ENCODE results near the gene SPATA32. TPM values are rescaled to one million over a fixed set of nuclear protein-coding genes. Genes with fewer than 3 reads are reported as not detected.
A peak's percentile ranks its signal among the peaks of the same experiment; 100 is the strongest.

SPATA32 gene
- total RNA-seq, 1 experiment from 2014 or later: 0.15 TPM

DNA sequence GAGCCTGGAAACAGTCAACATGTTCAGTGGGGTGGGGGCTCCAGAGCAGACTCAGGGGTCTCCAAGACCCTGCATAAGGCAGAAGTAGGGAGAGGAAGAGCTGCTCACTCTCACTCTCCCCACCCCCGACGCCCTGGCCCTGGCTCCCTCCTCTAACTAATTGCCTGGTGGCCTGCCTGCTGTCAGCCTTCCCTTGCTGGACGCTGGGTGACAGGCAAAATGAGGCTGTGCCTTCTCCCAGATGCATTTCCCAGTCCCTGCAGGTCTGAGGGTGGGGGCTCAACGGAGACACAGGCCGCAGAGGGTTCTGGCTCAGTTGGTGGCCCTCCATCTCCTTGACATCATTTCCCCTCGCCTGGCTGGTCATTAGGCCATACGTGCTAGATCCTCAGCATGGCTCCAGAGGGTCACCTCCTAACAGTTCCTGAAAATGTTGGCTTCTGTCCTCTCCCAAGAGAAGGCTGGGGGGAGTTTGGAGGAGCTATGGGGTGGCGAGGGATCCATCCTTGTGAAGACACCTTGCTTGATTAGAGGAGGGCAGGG, 38.8 kb downstream of the SPATA32 start:
- RAD21 ChIA-PET (ENCODE audit: low non-redundant PET in 1 of 2, low total read pairs in 2 of 2, uncharacterized antibody in 2 of 2, unreplicated experiment in 2 of 2): no interaction called here
- DNase-seq (ENCODE audit: low read depth, low spot score) (no peak), ATAC-seq (no peak)
- peak overlapping the region; percentile 89 for H3K4me2 ChIP-seq (ENCODE audit: low read length)
- TSS peak; percentile 53 for BruUV-seq (replicated peaks)
- H3K4me1 ChIP-seq (ENCODE audit: control insufficient read depth in 1 of 2, insufficient read depth in 2 of 2, low read length in 2 of 2): peaks cover 3 to 63% of the 10 kb centered on the region in 2 experiments; a peak in 3 of 4 replicates
- TF ChIP-seq, protein P1, sequence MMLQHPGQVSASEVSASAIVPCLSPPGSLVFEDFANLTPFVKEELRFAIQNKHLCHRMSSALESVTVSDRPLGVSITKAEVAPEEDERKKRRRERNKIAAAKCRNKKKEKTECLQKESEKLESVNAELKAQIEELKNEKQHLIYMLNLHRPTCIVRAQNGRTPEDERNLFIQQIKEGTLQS (IDR thresholded peaks at IDR 0.05): no peak
- no peak for TF ChIP-seq ELF1 (IDR thresholded peaks at IDR 0.05; ENCODE audit: borderline replicate concordance, low read depth)
- no peak for TF ChIP-seq REST (IDR thresholded peaks at IDR 0.05; ENCODE audit: low read depth)
- no peak for TF ChIP-seq CTCF (IDR thresholded peaks at IDR 0.05 in 2 of 3, conservative IDR thresholded peaks at IDR 0.05 in 1 of 3; ENCODE audit: borderline replicate concordance in 1 of 3, insufficient read depth in 1 of 3, low read depth in 2 of 3, low read length in 2 of 3)
- TF ChIP-seq ZFX (IDR thresholded peaks at IDR 0.05): no peak
- no peak for TF ChIP-seq EZH2phosphoT487 (IDR thresholded peaks at IDR 0.05; ENCODE audit: borderline replicate concordance)
- no peak for TF ChIP-seq CBX3 (IDR thresholded peaks at IDR 0.05; ENCODE audit: low read depth)
- TF ChIP-seq YY1 (IDR thresholded peaks at IDR 0.05; ENCODE audit: extremely low read depth, insufficient replicate concordance, low read depth, low read length): no peak
- no peaks in the 10 kb centered on the region for H3K9me3 ChIP-seq (ENCODE audit: control insufficient read depth in 1 of 2, insufficient read depth in 1 of 2, low read depth in 1 of 2, low read length in 2 of 2)
- H4K20me1 ChIP-seq (ENCODE audit: insufficient read depth): no peaks in the 10 kb centered on the region
- H3K36me3 ChIP-seq (ENCODE audit: control insufficient read depth in 1 of 2, insufficient read depth in 2 of 2, low read length in 2 of 2): no peaks in the 10 kb centered on the region
- no peak overlapping the region for H2AFZ ChIP-seq (ENCODE audit: low read depth, low read length, poor library complexity, severe bottlenecking)
- no peaks in the 10 kb centered on the region for H3K27me3 ChIP-seq (ENCODE audit: insufficient read depth, low read length)
- no peaks in the 10 kb centered on the region for H3K9me2 ChIP-seq (ENCODE audit: insufficient read depth)
- H3K27ac ChIP-seq (ENCODE audit: low read depth, low read length): no peak overlapping the region
- H3K9ac ChIP-seq (ENCODE audit: low read length): no peak overlapping the region
- intact Hi-C loops (cut with micrococcal nuclease): no loop called here
- no peaks in the 10 kb centered on the region for H3K79me2 ChIP-seq (ENCODE audit: insufficient read depth, low read length)
- POLR2A ChIA-PET: no interaction called here
- CTCF ChIA-PET: interaction anchor here (1.1 kb wide), 2 partner anchors 9 to 202 kb away, joined by 3 read pairs; no protein-coding TSS in a partner anchor
- H3K4me3 ChIP-seq (replicated peaks in 1 of 2; ENCODE audit: low read depth in 1 of 2, low read length in 2 of 2): peak overlapping the region in 1 of 2 experiments; percentile 43; a peak in 3 of 4 replicates

Data from HCT116 (cell line).